Keratinocyte (primary cell): ENCODE measurements around the gene RGL1.

Source experiments
- CTCF ChIP-seq, 3 experiments: IDR thresholded peaks in 1 of 3; conservative IDR thresholded peaks in 1 of 3; optimal IDR thresholded peaks in 1 of 3; 2 replicates in 2 of 3; 3 replicates in 1 of 3; pipeline versions ENCODE3 to v1.5.1; 2011; ENCODE audit warnings: low read length in 3 of 3, mild to moderate bottlenecking in 3 of 3, moderate library complexity in 2 of 3, control low read depth in 1 of 3, inconsistent platforms in 1 of 3; ENCODE audit not compliant: insufficient read depth in 2 of 3; ENCODE audit errors: extremely low read depth in 1 of 3
- EZH2 ChIP-seq: IDR thresholded peaks from one replicate; pipeline ENCODE4 v1.6.1; 2012; ENCODE audit warnings: inconsistent platforms, mild to moderate bottlenecking, low read length, moderate library complexity

- no peak for TF ChIP-seq CTCF (optimal IDR thresholded peaks at IDR 0.05 in 1 of 3, IDR thresholded peaks at IDR 0.05 in 1 of 3, conservative IDR thresholded peaks at IDR 0.05 in 1 of 3; ENCODE audit: extremely low read depth in 1 of 3, insufficient read depth in 2 of 3, low read length in 3 of 3)
- TF ChIP-seq EZH2 = no peak
These were observed 37.9 kb downstream of the RGL1 start for GRCh38 chr1:183842795-183843144.
